Stimulated activated CD4-positive, alpha-beta T cell treated with anti-CD3 and anti-CD28 coated beads, Interleukin-12 subunit alpha, Interleukin-12 subunit beta, amount 100 ng/mL, for 48 hours (primary cell): ENCODE measurements around the gene DOCK2.
"Not testable (repeated sequence)": the region's sequence is repeated elsewhere in the genome, so short reads cannot be mapped to it uniquely, and the experiment has no call there.

Source experiments
- DNase-seq, 3 donors: peaks; one replicate each; pipeline ENCODE4 v3.0.0-alpha.2; 2020; ENCODE audit warnings: low read depth in 2 of 3, low spot score in 1 of 3

The DOCK2 gene

GRCh38 chr5:169754737-169755136 lies 117.7 kb downstream of the DOCK2 start:
- DNase-seq: no peak

DNA sequence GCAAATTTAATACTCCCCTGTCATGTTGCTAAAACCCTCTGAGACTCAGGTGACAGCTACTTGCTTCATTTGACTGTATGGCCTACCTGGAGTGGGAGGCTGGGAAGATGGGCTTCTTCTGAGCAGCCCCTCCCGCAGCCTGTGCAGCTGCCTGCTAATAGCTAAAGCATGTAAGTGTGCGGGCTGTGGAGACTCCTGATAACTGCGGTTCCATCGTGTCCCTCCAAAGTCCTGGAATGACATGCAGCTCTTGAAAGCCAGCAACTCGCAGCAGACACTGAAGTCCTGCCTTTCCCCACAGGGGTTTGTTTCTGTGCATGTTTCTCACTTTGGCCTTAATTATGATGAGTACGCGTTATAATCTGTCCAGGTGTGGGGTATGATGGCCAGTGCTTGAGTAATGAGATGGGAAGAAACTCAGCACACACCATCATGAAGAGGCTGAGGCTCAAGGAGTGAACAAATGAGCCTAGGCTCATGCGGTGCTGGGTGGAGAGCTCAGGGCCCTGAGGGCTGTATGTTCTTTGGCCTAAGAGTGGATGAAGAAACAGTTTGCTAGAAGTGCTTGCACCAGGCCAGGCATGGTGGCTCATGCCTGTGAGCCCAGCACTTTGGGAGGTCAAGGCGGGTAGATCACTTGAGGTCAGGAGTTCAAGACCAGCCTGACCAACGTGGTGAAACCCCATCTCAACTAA lies 119.1 kb downstream of the DOCK2 start:
- DNase-seq: no peak

DNA sequence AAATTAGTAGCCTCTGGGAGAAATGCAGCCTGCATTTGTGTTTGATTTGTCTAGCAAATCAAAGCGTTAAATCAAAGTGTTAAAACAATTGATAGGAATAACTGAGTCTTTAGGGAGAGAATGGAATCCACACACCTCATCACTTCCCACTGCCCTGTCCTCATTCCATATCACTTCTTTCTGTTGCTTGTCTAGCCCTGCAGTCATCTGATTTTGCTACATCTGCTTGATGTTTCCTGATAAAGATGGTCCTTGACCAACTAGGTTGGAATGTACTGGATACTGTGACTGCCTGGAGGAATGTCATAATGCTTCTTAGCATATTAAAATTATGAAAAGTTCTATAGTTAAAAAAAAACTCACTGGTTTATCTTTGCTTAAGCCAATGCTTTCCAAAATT lies 119.9 kb downstream of the DOCK2 start:
- no peak for DNase-seq

GRCh38 chr5:169758886-169759285 lies 121.8 kb downstream of the DOCK2 start:
- no peak for DNase-seq

DNA sequence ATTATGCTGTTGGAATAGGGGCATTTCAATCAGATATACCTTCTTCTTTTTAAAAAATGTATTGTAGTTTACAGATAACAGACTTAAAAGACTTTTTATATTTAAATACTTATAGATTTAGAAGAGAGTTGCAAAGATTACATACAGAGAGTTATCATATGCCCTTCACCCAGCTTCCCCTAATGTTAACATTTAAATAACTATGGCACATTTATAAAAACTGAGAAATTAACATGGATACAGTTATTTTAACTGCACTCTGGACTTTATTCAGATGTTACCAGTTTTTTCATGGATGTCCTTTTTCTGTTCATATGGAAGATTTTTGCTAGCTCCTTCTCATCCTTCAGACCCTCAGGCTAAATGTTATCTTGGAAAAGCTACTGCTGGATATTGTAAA lies 123.2 kb downstream of the DOCK2 start:
- no peak for DNase-seq

DNA sequence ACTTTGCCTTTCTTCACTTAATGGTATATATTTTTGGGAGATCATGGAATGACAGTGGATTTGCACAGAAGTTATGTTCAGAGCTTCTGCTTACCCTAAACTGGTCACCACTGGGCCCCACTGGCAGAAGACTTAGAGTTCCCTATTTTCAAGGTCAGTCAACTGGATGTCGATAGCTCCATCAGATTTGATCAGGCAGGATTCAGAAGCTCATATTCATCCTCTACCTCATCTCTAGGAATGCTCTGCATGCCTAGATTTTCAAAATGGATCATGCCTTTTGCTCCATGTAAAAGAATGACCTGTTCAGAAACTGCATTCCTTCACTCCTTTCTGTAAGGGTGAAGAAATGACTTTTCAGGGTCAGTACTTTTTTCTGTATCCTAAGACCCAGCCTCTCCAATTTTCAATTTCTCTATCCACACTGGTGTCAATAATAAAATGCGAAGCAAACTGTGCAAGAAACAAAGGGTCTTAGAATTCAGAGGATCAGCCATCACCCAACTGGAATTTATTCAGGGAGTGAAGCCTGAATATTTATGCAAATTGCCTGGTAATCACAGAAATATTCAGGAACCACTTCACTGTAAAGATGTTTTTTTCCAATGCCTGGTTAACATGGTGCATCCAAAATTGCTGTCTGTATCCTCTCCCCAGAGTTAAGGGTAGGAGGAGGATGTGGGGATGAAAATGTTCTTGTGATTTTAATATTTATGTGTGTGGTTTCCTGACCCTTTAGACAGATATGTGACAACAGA lies 125.4 kb downstream of the DOCK2 start:
- no peak for DNase-seq

- DNase-seq: no peak
Measured at GRCh38 chr5:169763376-169764017, 126.4 kb downstream of the DOCK2 start.

GRCh38 chr5:169764018-169764378 lies 126.9 kb downstream of the DOCK2 start:
- DNase-seq: no peak

DNA sequence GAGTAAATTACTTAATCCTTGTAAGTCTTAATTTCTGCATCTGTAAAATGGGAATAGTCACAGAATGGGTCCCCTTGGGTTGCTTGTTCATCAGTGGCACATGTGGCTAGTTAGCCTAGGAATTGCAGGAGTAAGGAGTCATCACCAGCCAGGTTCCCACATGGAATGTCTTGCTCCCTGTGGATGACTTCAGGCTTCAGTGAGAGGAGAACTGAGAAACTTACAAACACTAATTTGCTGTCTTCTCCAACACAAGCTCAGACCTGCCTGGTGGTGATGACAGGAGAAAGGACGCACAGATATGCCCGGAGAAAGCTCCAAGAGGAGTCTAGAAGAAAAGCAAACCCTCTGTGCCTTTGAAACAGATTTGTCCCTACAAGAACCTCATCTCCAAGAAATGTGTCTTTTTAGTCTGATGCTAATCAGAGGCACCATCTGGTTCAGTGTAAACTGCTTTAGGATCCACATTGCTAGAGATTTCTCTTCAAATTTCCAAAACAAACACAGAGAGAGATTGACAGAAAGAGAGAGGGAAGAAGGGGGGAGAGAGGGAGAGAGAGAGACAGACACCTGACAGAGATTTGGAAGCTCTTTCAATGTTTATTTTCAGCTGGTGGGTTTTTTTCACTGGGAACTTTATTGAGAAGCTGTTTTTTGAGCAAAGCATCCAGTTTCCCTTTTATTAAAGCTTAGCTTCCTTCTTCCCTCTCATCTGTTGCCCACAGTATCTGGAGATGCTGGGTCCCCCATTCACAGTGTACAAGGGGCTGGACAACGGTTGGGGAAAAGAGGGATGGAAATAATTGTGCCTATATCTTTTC lies 128.3 kb downstream of the DOCK2 start:
- DNase-seq: no peak

- DNase-seq: not testable (repeated sequence)
Measured at GRCh38 chr5:169766943-169767342, 129.9 kb downstream of the DOCK2 start.

GRCh38 chr5:169767938-169768337 lies 130.9 kb downstream of the DOCK2 start:
- no peak for DNase-seq

DNA sequence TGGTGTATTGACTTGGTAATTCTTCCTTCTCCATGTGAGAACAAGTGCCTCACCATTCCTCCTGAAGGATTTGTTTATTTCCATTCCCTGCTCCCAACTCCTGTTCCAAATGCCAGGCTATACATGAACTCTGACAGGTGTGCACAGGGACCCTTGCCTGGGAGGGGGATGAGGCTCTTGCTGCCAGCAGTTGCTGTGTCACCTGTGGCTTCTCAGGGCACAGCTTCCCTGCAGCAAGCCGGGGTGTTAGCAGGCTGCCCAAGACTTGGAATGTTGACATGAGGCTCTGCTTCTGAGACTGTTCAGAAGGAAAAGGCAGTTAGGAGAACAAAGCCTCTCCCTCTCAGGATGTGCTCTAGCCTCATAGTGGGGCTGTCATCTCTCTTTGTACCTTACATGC lies 131.3 kb downstream of the DOCK2 start:
- no peak for DNase-seq

- DNase-seq: no peak
Measured at GRCh38 chr5:169770109-169770508, 133.0 kb downstream of the DOCK2 start.

- no peak for DNase-seq
Measured at GRCh38 chr5:169772256-169772655, 135.2 kb downstream of the DOCK2 start.

GRCh38 chr5:169772688-169773087 lies 135.6 kb downstream of the DOCK2 start:
- no peak for DNase-seq

- no peak for DNase-seq
Measured at GRCh38 chr5:169777159-169777558, 140.1 kb downstream of the DOCK2 start.

DNA sequence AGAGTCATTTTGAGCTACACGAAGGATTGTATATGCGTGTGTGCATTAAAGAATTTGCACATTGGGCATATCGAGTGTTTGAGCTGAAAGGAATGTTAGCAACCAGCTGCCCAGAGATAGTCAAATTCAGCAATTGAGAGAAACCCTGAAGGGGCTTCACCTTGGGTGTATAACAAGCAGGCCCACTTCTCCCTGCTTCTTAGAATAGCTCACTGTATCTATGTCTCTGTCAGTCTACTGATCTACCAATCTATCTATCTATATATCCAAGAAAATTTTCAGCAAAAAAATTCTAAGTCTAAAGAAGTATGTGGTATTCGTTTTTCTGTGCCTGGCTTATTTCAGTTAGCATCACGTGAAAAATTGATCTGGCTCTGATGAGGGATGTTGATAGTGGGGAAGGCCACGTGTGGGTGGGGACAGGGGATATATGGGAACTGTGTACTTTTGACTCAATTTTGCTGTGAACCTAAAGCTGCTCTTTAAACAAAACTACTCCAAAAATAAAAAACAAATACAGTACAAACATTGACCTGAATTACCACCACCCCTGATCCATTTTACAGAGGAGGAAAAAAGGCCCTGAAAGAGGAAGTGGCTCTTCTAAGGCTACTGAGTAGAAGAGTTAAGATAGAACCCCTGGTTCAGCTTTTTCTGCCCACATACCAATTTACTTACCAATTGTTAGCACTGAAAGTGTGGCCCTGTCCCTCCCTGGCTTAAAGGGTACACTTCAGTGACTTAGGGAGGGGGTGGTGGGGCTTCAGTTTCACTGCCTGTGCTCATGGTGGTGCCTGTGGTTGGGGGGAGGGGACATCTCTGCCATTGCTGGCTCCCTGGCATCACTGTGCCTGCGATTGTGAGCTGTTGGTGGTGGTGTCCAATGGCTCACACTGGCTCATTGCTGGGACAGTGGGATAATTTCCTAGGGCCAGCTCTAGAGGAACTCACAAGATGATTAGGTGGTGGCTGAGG lies 141.8 kb downstream of the DOCK2 start:
- DNase-seq: no peak

- no peak for DNase-seq
Measured at GRCh38 chr5:169781420-169782345, 144.6 kb downstream of the DOCK2 start.
